SU-DHL-6 (cell line): ENCODE measurements around the gene ACAN.

Experiments
- CTCF ChIP-seq: fragments of 200-600 bp; sonication (generic); IDR thresholded peaks from one replicate; pipeline ENCODE4 v1.5.1; 2017; ENCODE audit warnings: antibody characterized with exemption, mild to moderate bottlenecking, low read length, moderate library complexity; ENCODE audit not compliant: insufficient read depth, poor library complexity, severe bottlenecking
- EZH2phosphoT487 ChIP-seq: fragments of 200-600 bp; sonication (generic), shearing (Covaris generic); conservative IDR thresholded peaks from 2 replicates; pipeline ENCODE4 v1.6.1; 2018; ENCODE audit warnings: mild to moderate bottlenecking, antibody characterized with exemption, low read length, moderate library complexity, mixed read lengths

GRCh38 chr15:88877906-88878305 is 74.7 kb downstream of the ACAN start:
- TF ChIP-seq CTCF (no peak), EZH2phosphoT487 (no peak)
